HUES6 (cell line): ENCODE measurements around the gene KLHL34.

Experiments
- H3K27ac ChIP-seq: 2 replicates; pipeline ENCODE4 v1.7.0; 2013; ENCODE audit warnings: low read depth, mild to moderate bottlenecking, low read length, inconsistent platforms
- H3K27me3 ChIP-seq: 2 replicates; pipeline ENCODE4 v1.6.1; 2013; ENCODE audit warnings: low read length; ENCODE audit not compliant: control insufficient read depth, insufficient read depth
- H3K36me3 ChIP-seq: 2 replicates; pipeline ENCODE4 v1.6.1; 2013; ENCODE audit warnings: low read length; ENCODE audit not compliant: control insufficient read depth, insufficient read depth
- H3K4me1 ChIP-seq: 2 replicates; pipeline ENCODE4 v1.6.1; 2013; ENCODE audit warnings: low read length; ENCODE audit not compliant: control insufficient read depth, insufficient read depth
- H3K4me3 ChIP-seq: 2 replicates; pipeline ENCODE4 v1.5.1; 2013; ENCODE audit warnings: low read depth, low read length
- H3K9ac ChIP-seq: one replicate; pipeline ENCODE4 v1.6.1; 2013; ENCODE audit warnings: mild to moderate bottlenecking, low read length
- H3K9me3 ChIP-seq: 2 replicates; pipeline ENCODE4 v1.6.1; 2013; ENCODE audit warnings: low read depth, low read length; ENCODE audit not compliant: control insufficient read depth, insufficient read depth

The KLHL34 gene

DNA sequence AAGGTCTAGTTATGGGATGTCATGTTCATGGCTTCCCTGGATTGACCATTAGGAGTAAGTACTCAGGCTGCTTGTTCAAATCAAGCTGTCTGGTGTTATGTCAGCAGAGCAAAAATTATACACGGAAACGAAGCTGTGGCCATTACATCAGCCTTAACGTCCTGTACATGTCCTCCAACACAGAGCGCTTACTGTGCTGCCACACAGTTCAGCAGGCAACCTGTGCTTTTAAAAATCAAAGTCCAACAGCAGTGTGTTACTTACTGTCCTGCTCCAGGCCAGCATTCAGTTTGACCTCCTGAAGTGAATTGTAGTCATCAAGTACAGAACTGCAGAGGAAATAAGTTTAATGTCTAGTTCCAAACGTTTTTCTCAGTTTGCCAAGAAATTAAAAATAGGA lies 46.0 kb downstream of the KLHL34 start:
- no peak overlapping the region for H3K9ac ChIP-seq
- no peaks in the 10 kb centered on the region; the same call in 1 of the 2 replicates for H3K27me3 ChIP-seq
- no peak overlapping the region for H3K27ac ChIP-seq
- no peaks in the 10 kb centered on the region; the same call in 1 of the 2 replicates for H3K36me3 ChIP-seq
- H3K4me3 ChIP-seq, result no peak overlapping the region
- H3K4me1 ChIP-seq, result no peaks in the 10 kb centered on the region
- H3K9me3 ChIP-seq, result no peaks in the 10 kb centered on the region

DNA sequence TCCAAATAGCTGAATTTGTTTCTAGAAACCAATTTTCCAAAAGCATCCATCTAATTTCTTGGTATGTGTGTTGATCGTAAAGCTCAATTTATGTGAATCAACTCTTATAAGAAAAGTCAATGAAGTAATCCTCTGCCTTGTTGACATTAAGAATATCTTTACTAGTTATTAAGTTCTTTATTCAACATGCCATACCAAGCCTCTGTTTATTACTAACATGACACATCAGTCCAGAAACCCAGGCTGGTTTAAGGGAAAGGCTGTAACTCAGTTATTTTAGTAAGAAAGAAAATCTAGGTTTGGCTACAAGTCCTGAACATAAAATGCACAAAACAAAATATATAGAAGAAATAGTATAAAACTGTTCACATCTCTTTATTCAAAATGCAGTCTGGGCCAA lies 48.0 kb downstream of the KLHL34 start:
- no peaks in the 10 kb centered on the region for H3K4me1 ChIP-seq
- H3K4me3 ChIP-seq, result no peak overlapping the region
- H3K36me3 ChIP-seq, result no peaks in the 10 kb centered on the region; the same call in 1 of the 2 replicates
- no peaks in the 10 kb centered on the region; the same call in 1 of the 2 replicates for H3K27me3 ChIP-seq
- H3K9ac ChIP-seq, result no peak overlapping the region
- H3K27ac ChIP-seq, result no peak overlapping the region
- H3K9me3 ChIP-seq, result no peaks in the 10 kb centered on the region

DNA sequence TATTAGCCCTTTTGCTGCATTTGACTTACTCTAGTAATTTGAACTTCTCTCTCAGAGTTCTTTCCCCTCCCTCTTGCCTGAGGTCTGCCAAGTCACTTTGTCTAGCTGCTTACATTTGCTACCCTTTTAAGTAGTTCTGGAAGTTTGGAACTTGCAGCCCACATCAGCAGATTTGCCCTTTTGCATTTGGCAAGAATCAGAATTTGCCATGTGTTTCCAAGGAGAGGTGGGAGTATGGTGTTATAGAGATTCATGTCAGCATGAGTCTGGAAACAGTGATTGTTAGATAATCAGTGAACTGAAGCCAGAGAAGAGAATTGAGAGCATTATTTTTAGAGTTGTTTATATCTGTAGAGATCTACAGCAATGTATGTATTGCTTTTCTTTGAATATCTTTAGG lies 52.1 kb downstream of the KLHL34 start:
- Histone ChIP-seq H3K4me3 (no peak overlapping the region), H3K4me1 (no peaks in the 10 kb centered on the region), H3K9ac (no peak overlapping the region), H3K27ac (no peak overlapping the region), H3K9me3 (no peaks in the 10 kb centered on the region), H3K27me3 (no peaks in the 10 kb centered on the region; the same call in 1 of the 2 replicates), H3K36me3 (no peaks in the 10 kb centered on the region; the same call in 1 of the 2 replicates)
